SU-DHL-6 (cell line): ENCODE measurements around the gene PPP1CB.

Source experiments
- CTCF ChIP-seq: fragments of 200-600 bp; sonication (generic); IDR thresholded peaks from one replicate; pipeline ENCODE4 v1.5.1; 2017; ENCODE audit warnings: antibody characterized with exemption, mild to moderate bottlenecking, low read length, moderate library complexity; ENCODE audit not compliant: insufficient read depth, poor library complexity, severe bottlenecking
- EZH2phosphoT487 ChIP-seq: fragments of 200-600 bp; sonication (generic), shearing (Covaris generic); conservative IDR thresholded peaks from 2 replicates; pipeline ENCODE4 v1.6.1; 2018; ENCODE audit warnings: mild to moderate bottlenecking, antibody characterized with exemption, low read length, moderate library complexity, mixed read lengths

GRCh38 chr2:28833740-28834470, 82.3 kb downstream of the PPP1CB start:
- TF ChIP-seq CTCF (no peak), EZH2phosphoT487 (no peak)
